ENCODE measurements around the gene PLAU. TPM values are rescaled to one million over a fixed set of nuclear protein-coding genes. Genes with fewer than 3 reads are reported as not detected.

Gene PLAU
- polyA plus RNA-seq, 2 of the 4 experiments (the other 2 are of a cell fraction) = 75.8 to 82.6 TPM

- TF ChIP-seq MYC (IDR thresholded peaks at IDR 0.05; ENCODE audit: borderline replicate concordance, low read length) (peak; percentile 43; the same call in 1 of the 2 replicates), ZFP36 (IDR thresholded peaks at IDR 0.05; ENCODE audit: borderline replicate concordance, partially characterized antibody) (peak; percentile 1), FOXS1 (CRISPR knock-in tag; IDR thresholded peaks at IDR 0.05) (no peak; the same call in 1 of the 2 replicates), MAX (IDR thresholded peaks at IDR 0.05) (peak; percentile 89), FOSL2 (IDR thresholded peaks at IDR 0.05) (peak; percentile 68; the same call in 1 of the 2 replicates), FOSL2 (CRISPR knock-in tag; IDR thresholded peaks at IDR 0.05) (peak; percentile 91), TFCP2L1 (CRISPR knock-in tag; IDR thresholded peaks at IDR 0.05) (0 out of 2 replicates have a peak, but pooled peaks have one; percentile 32), ZSCAN20 (CRISPR knock-in tag; IDR thresholded peaks at IDR 0.05) (no peak), RAD21 (conservative IDR thresholded peaks at IDR 0.05 in 1 of 2, IDR thresholded peaks at IDR 0.05 in 1 of 2) (peak; percentile 4 to 43; a peak in 4 of 5 replicates), CBX2 (IDR thresholded peaks at IDR 0.05; ENCODE audit: borderline replicate concordance, low read depth) (no peak), MAFK (IDR thresholded peaks at IDR 0.05; ENCODE audit: partially characterized antibody) (peak; percentile 9)
- TF ChIP-seq, protein P1, sequence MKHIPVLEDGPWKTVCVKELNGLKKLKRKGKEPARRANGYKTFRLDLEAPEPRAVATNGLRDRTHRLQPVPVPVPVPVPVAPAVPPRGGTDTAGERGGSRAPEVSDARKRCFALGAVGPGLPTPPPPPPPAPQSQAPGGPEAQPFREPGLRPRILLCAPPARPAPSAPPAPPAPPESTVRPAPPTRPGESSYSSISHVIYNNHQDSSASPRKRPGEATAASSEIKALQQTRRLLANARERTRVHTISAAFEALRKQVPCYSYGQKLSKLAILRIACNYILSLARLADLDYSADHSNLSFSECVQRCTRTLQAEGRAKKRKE (CRISPR knock-in tag; IDR thresholded peaks at IDR 0.05; ENCODE audit: low read depth) = peak; percentile 41; the same call in 1 of the 2 replicates
- TF ChIP-seq, protein P2, sequence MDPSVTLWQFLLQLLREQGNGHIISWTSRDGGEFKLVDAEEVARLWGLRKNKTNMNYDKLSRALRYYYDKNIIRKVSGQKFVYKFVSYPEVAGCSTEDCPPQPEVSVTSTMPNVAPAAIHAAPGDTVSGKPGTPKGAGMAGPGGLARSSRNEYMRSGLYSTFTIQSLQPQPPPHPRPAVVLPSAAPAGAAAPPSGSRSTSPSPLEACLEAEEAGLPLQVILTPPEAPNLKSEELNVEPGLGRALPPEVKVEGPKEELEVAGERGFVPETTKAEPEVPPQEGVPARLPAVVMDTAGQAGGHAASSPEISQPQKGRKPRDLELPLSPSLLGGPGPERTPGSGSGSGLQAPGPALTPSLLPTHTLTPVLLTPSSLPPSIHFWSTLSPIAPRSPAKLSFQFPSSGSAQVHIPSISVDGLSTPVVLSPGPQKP (IDR thresholded peaks at IDR 0.05; ENCODE audit: low read depth, low read length) = no peak
- TF ChIP-seq, protein P3, sequence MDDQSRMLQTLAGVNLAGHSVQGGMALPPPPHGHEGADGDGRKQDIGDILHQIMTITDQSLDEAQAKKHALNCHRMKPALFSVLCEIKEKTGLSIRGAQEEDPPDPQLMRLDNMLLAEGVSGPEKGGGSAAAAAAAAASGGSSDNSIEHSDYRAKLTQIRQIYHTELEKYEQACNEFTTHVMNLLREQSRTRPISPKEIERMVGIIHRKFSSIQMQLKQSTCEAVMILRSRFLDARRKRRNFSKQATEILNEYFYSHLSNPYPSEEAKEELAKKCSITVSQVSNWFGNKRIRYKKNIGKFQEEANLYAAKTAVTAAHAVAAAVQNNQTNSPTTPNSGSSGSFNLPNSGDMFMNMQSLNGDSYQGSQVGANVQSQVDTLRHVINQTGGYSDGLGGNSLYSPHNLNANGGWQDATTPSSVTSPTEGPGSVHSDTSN (IDR thresholded peaks at IDR 0.05) = peak; percentile 74; the same call in 1 of the 2 replicates
These were observed 4.1 kb upstream of the PLAU start (continued) for GRCh38 chr10:73906524-73907447.

- Histone ChIP-seq H3K9me3 (no peaks in the 10 kb centered on the region), H3K27ac (peak overlapping the region; percentile 91 to 96), H3K4me3 (no peak overlapping the region), H3K4me1 (peaks cover 69% of the 10 kb centered on the region), H3K4me2 (peak overlapping the region; percentile 85)
- FAIRE-seq = no peak
- peak in 1 of 2 experiments; percentile 74 for DNase-seq (ENCODE audit: low read depth in 1 of 2, low spot score in 1 of 2)
- peak in 1 of 2 experiments; percentile 44; a peak in 1 of 4 replicates for TF ChIP-seq CEBPB (IDR thresholded peaks at IDR 0.05)
- no peak for TF ChIP-seq FOSL2 (IDR thresholded peaks at IDR 0.05)
- TF ChIP-seq FOSL2 (CRISPR knock-in tag; IDR thresholded peaks at IDR 0.05) = peak; percentile 17; the same call in 1 of the 2 replicates
- TF ChIP-seq FOSB (CRISPR knock-in tag; IDR thresholded peaks at IDR 0.05) = no peak
- CTCF ChIA-PET = interaction anchor here (1.3 to 16.7 kb wide), 3 partner anchors 17 to 33 kb away, joined by 3 to 196 read pairs (median 162); no protein-coding TSS in a partner anchor
- 52% methylated on average over 6 of the region's 6 CpGs for WGBS (ENCODE audit: missing lambda C conversion rate)
- POLR2A ChIA-PET = interaction anchor here (0.7 to 3.9 kb wide), 5 partner anchors 13 to 94 kb away, joined by 3 to 98 read pairs (median 4); no protein-coding TSS in a partner anchor
- peak in 1 of 2 experiments; percentile 2; a peak in 3 of 6 replicates for ATAC-seq
These were observed 3.0 kb upstream of the PLAU start for GRCh38 chr10:73907841-73908517.

Measured in A549 (cell line).